Neural cell (in vitro differentiated cells): ENCODE data around the gene AKR1A1.

ENCODE experiments used
- RAD21 ChIP-seq: fragments of 450-650 bp; conservative IDR thresholded peaks from 2 replicates; pipeline ENCODE4 v1.6.1; 2014; ENCODE audit warnings: antibody characterized with exemption, mild to moderate bottlenecking, moderate library complexity
- TAF1 ChIP-seq: IDR thresholded peaks from 2 replicates; pipeline ENCODE4 v1.6.1; 2012; ENCODE audit warnings: low read depth
- TF ChIP-seq, protein P1 (sequence below): fragments of 450-650 bp; IDR thresholded peaks from 2 replicates; pipeline ENCODE4 v1.5.1; 2014; ENCODE audit warnings: antibody characterized with exemption, mild to moderate bottlenecking, moderate library complexity; ENCODE audit not compliant: poor library complexity, severe bottlenecking

DNA sequence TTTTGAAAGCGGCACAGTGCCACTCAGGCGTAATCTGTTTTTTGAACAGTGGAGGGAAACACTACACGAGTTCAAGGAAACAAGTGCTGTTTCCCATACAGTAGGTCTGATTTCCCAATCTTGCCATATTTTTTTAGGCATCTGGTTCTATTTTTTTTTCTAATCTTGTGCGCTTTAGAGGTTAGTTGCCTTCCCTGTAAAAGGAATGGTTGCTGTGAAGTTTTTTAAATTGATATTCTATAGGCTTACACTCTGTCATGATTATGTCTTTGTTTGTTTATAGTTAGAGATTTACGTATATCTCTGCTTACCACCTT is 34.4 kb downstream of the AKR1A1 start:
- TF ChIP-seq, protein P1, sequence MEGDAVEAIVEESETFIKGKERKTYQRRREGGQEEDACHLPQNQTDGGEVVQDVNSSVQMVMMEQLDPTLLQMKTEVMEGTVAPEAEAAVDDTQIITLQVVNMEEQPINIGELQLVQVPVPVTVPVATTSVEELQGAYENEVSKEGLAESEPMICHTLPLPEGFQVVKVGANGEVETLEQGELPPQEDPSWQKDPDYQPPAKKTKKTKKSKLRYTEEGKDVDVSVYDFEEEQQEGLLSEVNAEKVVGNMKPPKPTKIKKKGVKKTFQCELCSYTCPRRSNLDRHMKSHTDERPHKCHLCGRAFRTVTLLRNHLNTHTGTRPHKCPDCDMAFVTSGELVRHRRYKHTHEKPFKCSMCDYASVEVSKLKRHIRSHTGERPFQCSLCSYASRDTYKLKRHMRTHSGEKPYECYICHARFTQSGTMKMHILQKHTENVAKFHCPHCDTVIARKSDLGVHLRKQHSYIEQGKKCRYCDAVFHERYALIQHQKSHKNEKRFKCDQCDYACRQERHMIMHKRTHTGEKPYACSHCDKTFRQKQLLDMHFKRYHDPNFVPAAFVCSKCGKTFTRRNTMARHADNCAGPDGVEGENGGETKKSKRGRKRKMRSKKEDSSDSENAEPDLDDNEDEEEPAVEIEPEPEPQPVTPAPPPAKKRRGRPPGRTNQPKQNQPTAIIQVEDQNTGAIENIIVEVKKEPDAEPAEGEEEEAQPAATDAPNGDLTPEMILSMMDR = no peak
- TF ChIP-seq RAD21 (no peak), TAF1 (no peak)
